DOHH2 (cell line): ENCODE results near the gene NCDN.

Experiments
- H3F3A ChIP-seq: fragments of 200-600 bp; sonication (generic), shearing (Covaris generic); 2 replicates; pipeline ENCODE4 v1.6.0; 2016; ENCODE audit warnings: antibody characterized with exemption, mild to moderate bottlenecking; ENCODE audit not compliant: control insufficient read depth, insufficient read depth
- H3K27ac ChIP-seq: fragments of 200-600 bp; sonication (generic); 2 replicates; pipeline ENCODE4 v1.5.1; 2014; ENCODE audit warnings: low read depth, mild to moderate bottlenecking, low read length, moderate library complexity
- H3K27me3 ChIP-seq: fragments of 200-600 bp; sonication (generic); 2 replicates; pipeline ENCODE4 v1.6.1; 2014; ENCODE audit warnings: mild to moderate bottlenecking, low read length, mixed read lengths; ENCODE audit not compliant: control insufficient read depth
- H3K36me3 ChIP-seq: fragments of 200-600 bp; sonication (generic); 2 replicates; pipeline ENCODE4 v1.6.1; 2014; ENCODE audit warnings: mild to moderate bottlenecking, low read length, moderate library complexity, mixed read lengths; ENCODE audit not compliant: control insufficient read depth
- H3K4me1 ChIP-seq: fragments of 200-600 bp; sonication (generic); 2 replicates; pipeline ENCODE4 v1.6.1; 2014; ENCODE audit warnings: mild to moderate bottlenecking, low read length, mixed read lengths; ENCODE audit not compliant: control insufficient read depth
- H3K4me2 ChIP-seq: fragments of 200-600 bp; sonication (generic); 2 replicates; pipeline ENCODE4 v1.6.0; 2014; ENCODE audit warnings: mild to moderate bottlenecking, low read length, moderate library complexity
- H3K4me3 ChIP-seq: fragments of 200-600 bp; sonication (generic); 2 replicates; pipeline ENCODE4 v1.5.1; 2014; ENCODE audit warnings: mild to moderate bottlenecking, low read length, mixed read lengths
- H3K79me2 ChIP-seq: fragments of 200-600 bp; sonication (generic); 2 replicates; pipeline ENCODE4 v1.6.1; 2014; ENCODE audit warnings: mild to moderate bottlenecking, low read length, mixed read lengths; ENCODE audit not compliant: control insufficient read depth
- H3K9me2 ChIP-seq: fragments of 200-600 bp; sonication (generic); replicated peaks from 2 replicates; pipeline ENCODE4 v1.6.1; 2014; ENCODE audit warnings: mild to moderate bottlenecking, low read length, mixed read lengths; ENCODE audit not compliant: control insufficient read depth
- H3K9me3 ChIP-seq: fragments of 200-600 bp; sonication (generic); 2 replicates; pipeline ENCODE4 v1.6.1; 2014; ENCODE audit warnings: antibody characterized with exemption, low read length, mixed read lengths; ENCODE audit not compliant: control insufficient read depth, insufficient read depth
- H4K20me1 ChIP-seq: fragments of 200-600 bp; sonication (generic); 2 replicates; pipeline ENCODE4 v1.6.0; 2014; ENCODE audit warnings: low read depth, mild to moderate bottlenecking, antibody characterized with exemption, low read length, moderate library complexity; ENCODE audit not compliant: control insufficient read depth, insufficient read depth
- EZH2phosphoT487 ChIP-seq: fragments of 200-600 bp; sonication (generic); IDR thresholded peaks from 2 replicates; pipeline ENCODE4 v1.6.1; 2017; ENCODE audit warnings: borderline replicate concordance, mild to moderate bottlenecking, antibody characterized with exemption, low read length, moderate library complexity, mixed read lengths
- TF ChIP-seq, protein P1 (sequence below): fragments of 200-600 bp; sonication (generic); IDR thresholded peaks from one replicate; pipeline ENCODE4 v1.5.1; 2014; ENCODE audit warnings: antibody characterized with exemption, mild to moderate bottlenecking, low read depth, low read length; ENCODE audit not compliant: poor library complexity, severe bottlenecking

NCDN gene

DNA sequence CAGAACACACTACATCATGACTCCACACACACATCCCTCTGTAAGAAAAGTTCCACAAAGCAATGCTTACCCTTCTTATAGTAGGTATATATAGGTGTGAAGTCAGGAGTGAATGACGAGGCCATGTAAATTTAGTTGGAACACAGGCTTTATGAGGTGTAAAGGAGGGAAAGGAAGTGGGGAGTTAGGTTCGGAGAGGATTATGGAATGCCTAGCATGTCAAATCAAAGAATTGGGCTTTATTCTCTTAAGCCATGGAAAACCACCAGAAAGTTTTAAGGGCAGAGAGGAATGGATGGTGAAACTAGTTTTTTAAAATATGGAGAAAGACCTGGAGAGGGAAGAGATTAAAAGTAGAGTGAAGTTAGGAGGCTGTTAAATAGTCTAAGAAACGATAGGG, 41.8 kb downstream of the NCDN start:
- no peaks in the 10 kb centered on the region for H3F3A ChIP-seq
- no peak overlapping the region for H3K4me3 ChIP-seq
- H3K36me3 ChIP-seq, result peaks cover 28% of the 10 kb centered on the region
- no peaks in the 10 kb centered on the region for H3K79me2 ChIP-seq
- no peaks in the 10 kb centered on the region for H3K9me3 ChIP-seq
- no peak for TF ChIP-seq EZH2phosphoT487
- no peak overlapping the region for H3K27ac ChIP-seq
- H3K4me2 ChIP-seq, result no peak overlapping the region
- no peaks in the 10 kb centered on the region for H3K4me1 ChIP-seq
- H3K9me2 ChIP-seq, result no peaks in the 10 kb centered on the region
- no peaks in the 10 kb centered on the region; the same call in 1 of the 2 replicates for H4K20me1 ChIP-seq
- H3K27me3 ChIP-seq, result no peaks in the 10 kb centered on the region

DNA sequence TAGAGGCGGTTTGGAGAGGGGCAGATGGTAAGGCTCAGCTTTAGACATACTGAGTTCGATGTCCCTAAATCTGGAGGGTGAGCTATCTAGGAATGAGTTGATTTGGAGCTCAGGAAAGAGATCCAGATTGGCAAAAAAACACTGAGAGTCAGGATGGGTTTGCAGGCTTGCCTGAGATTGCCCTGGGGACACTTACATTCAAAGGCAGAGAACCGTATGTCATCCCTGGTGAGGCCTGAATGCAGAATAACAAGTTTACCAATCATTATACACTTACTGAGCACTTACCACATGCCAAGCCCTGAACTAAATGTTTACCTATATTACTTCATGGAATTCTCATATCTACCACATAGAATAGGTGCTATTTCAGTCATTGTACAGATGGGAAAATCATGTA, 43.0 kb downstream of the NCDN start:
- no peaks in the 10 kb centered on the region for H3K9me2 ChIP-seq
- TF ChIP-seq EZH2phosphoT487, result no peak
- TF ChIP-seq, protein P1, sequence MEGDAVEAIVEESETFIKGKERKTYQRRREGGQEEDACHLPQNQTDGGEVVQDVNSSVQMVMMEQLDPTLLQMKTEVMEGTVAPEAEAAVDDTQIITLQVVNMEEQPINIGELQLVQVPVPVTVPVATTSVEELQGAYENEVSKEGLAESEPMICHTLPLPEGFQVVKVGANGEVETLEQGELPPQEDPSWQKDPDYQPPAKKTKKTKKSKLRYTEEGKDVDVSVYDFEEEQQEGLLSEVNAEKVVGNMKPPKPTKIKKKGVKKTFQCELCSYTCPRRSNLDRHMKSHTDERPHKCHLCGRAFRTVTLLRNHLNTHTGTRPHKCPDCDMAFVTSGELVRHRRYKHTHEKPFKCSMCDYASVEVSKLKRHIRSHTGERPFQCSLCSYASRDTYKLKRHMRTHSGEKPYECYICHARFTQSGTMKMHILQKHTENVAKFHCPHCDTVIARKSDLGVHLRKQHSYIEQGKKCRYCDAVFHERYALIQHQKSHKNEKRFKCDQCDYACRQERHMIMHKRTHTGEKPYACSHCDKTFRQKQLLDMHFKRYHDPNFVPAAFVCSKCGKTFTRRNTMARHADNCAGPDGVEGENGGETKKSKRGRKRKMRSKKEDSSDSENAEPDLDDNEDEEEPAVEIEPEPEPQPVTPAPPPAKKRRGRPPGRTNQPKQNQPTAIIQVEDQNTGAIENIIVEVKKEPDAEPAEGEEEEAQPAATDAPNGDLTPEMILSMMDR, result no peak
- H3K4me3 ChIP-seq, result no peak overlapping the region
- H3K9me3 ChIP-seq, result no peaks in the 10 kb centered on the region
- no peak overlapping the region for H3K27ac ChIP-seq
- H3K36me3 ChIP-seq, result peaks cover 39% of the 10 kb centered on the region
- no peaks in the 10 kb centered on the region for H3K27me3 ChIP-seq
- H3K4me1 ChIP-seq, result no peaks in the 10 kb centered on the region
- no peak overlapping the region for H3K4me2 ChIP-seq
- no peaks in the 10 kb centered on the region for H3F3A ChIP-seq
- H3K79me2 ChIP-seq, result peaks cover under 1% of the 10 kb centered on the region; the same call in 1 of the 2 replicates
- no peaks in the 10 kb centered on the region; the same call in 1 of the 2 replicates for H4K20me1 ChIP-seq

DNA sequence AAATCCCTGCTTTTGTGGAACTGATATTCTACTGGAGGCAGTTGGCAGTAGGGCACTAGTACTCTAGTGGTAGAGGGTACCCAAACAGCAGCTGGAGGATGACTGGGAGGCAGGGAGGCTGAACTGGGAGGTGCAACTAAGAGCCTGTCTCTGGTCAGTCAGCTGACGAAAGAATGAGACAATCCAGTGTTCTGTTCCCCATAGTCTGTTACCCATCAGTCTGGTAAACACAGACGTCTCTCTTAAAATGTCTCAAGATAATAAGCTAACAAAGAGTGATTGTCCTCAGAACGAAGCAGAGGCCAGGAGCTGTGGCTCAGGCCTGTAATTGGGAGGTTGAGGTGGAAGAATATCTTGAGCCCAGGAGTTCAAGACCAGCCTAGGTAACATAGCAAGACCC, 45.9 kb downstream of the NCDN start:
- Histone ChIP-seq H3K4me2 (no peak overlapping the region), H3K27me3 (no peaks in the 10 kb centered on the region), H3K9me2 (no peaks in the 10 kb centered on the region), H3K9me3 (no peaks in the 10 kb centered on the region), H3K4me3 (no peak overlapping the region), H3K79me2 (peaks cover 22% of the 10 kb centered on the region), H3K27ac (no peak overlapping the region), H3K4me1 (no peaks in the 10 kb centered on the region), H3K36me3 (peaks cover 67% of the 10 kb centered on the region), H3F3A (no peaks in the 10 kb centered on the region), H4K20me1 (no peaks in the 10 kb centered on the region; the same call in 1 of the 2 replicates)
- TF ChIP-seq, protein P1, result no peak
- TF ChIP-seq EZH2phosphoT487, result no peak

DNA sequence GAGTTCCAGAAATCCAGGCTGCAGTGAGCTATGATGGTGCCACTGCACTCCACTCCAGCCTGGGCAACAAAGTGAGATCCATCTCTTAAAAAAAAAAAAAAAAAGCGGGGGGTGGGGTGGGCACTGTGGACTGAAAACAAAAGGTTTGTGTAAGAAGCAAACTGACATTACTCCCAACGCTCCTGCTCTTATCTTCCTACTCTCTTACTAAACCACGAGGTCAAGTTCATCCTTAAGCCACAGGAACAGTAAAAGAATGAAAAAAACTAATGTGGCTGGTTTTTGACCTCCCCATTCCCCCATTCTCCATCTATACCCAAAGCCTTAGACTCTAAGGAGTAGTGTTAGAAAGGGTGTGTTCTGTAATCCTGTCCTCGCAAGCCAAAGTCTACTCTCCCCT, 46.3 kb downstream of the NCDN start:
- Histone ChIP-seq H3K9me3 (no peaks in the 10 kb centered on the region), H3F3A (no peaks in the 10 kb centered on the region), H3K4me2 (no peak overlapping the region), H3K79me2 (peaks cover 22% of the 10 kb centered on the region), H3K27ac (no peak overlapping the region), H3K4me1 (no peaks in the 10 kb centered on the region), H3K36me3 (peaks cover 71% of the 10 kb centered on the region), H3K9me2 (no peaks in the 10 kb centered on the region), H3K27me3 (no peaks in the 10 kb centered on the region), H3K4me3 (no peak overlapping the region), H4K20me1 (no peaks in the 10 kb centered on the region)
- TF ChIP-seq EZH2phosphoT487, result no peak
- TF ChIP-seq, protein P1, result no peak
